ENCODE results near the gene AMN.

The AMN gene

GRCh38 chr14:102929241-102930137 lies 7.0 kb downstream of the AMN start:
- no peak for DNase-seq

GRCh38 chr14:102930138-102930752 lies 7.8 kb downstream of the AMN start:
- no peak for DNase-seq

DNA sequence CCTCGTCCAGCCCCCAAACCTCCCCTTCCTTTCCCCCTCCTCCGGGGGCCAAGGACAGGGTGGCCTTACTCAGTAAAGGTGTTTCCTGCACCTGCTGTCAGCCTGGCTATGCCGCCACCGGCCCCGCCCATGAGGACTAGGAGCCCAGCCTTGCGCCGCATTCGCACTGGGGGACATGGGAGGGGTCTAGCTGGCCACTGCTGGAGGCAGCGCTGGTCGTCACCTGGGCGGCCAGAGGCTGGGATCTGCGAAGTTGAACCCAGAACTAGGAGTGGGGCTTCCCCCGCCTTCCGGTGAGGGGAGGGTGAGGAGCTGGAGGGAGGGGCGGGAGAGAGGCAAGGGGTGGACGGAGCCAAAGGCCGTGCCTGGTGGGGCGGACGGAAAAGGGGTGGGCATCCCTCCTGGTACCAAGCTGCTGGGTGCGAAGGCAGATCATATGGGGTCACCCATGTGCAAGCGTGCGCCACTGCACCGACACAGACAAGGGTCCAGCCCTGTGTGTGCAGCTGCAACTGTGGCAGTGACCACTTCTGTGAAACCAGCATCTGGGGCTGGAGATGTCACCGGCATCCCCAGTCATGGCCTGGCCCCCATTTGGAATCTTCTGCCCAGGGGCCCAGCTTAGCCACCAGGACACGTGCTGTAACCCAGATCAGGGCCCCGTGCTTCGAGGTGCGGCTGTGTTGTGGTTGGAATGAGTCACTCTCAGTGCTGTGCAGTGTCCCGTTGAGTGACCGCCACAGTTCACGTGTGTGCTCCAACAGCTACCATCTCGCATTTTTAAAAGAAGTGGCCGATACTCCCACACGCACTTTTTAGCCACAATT lies 8.5 kb downstream of the AMN start:
- DNase-seq: no peak

- no peak for DNase-seq
These were observed 9.3 kb downstream of the AMN start for GRCh38 chr14:102931580-102932285.

- no peak for DNase-seq
These were observed 10.2 kb downstream of the AMN start for GRCh38 chr14:102932484-102933248.

GRCh38 chr14:102933618-102934231 lies 11.3 kb downstream of the AMN start:
- DNase-seq: no peak

DNA sequence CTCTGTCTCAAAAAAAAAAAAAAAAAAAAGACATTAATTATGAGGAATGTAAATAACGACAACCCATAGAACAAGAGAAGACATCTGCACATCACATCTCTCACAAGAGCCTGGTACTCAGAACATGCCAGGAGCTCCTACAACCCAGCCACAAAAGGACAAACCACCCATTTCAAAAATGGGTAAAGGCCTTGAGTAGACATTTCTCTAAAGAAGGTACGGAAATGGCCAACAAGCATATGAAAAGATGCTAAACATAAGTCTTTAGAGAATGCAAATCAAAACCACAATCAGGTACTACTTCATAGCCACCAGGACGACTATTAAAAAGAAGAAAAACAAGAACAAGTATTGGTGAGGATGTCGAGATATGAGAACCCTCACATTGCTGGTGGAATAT lies 13.3 kb downstream of the AMN start:
- DNase-seq: no peak

DNA sequence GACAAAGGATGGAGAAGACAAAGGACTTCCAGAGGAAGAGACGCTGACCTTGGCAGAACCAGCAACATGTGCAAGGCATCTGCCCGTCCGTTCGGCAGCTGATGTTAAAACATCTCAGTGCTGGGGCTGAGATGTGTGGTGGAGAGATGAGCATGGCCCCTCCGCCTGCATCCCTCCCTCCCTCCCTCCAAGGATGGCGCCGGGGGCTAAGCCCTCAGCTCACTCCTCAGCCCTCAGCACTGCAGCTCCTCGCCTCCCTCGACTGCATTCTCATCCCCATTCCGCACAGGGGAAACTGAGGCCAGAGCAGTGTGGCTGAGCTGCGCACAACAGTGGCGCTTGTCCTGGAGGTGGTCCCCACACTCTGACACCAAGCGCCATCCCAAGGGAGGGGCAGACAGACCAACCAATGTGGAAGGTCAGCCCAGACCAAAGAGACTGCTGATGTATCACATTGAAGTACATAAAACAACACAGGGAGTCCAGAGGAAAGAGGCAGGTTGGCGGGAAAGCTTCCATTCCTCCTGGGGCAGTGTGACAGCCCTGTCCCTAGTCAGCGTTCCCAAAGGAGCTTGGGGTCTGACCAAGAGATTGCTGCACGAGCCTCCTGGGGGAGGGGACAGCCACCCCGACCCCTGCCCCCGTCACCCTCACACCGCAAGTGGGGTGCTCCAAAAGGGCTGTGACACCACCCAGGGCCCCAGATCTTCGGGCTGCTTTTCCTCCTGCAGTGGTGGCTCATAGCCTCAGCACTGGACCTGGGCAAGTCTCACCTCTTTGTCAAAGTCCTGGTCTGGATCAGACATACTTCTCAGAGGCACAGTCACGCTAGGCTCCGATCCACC lies 15.1 kb downstream of the AMN start:
- no peak for DNase-seq

GRCh38 chr14:102938191-102938590 lies 15.7 kb downstream of the AMN start:
- no peak for DNase-seq

DNA sequence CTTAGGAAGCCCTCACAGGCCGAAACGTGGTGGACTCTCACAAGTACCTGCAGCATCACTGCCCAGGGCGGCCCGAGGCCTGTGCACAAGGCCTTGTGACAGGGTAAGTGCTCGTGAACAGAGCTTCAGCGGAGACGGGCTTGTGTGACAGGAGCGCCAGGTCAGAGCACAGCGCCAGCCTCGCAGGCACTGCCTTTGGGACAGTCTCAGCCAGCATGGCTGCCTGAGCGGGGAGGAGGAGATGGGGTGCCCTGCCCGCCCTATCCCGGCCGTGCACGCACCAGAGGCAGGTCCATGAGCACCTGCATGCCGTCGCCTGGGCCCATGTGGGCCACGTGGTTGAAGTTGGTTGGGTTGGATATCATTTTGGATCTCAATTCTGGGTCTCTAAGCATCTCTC lies 16.9 kb downstream of the AMN start:
- DNase-seq: no peak

GRCh38 chr14:102939820-102940561 lies 17.5 kb downstream of the AMN start:
- no peak for DNase-seq

DNA sequence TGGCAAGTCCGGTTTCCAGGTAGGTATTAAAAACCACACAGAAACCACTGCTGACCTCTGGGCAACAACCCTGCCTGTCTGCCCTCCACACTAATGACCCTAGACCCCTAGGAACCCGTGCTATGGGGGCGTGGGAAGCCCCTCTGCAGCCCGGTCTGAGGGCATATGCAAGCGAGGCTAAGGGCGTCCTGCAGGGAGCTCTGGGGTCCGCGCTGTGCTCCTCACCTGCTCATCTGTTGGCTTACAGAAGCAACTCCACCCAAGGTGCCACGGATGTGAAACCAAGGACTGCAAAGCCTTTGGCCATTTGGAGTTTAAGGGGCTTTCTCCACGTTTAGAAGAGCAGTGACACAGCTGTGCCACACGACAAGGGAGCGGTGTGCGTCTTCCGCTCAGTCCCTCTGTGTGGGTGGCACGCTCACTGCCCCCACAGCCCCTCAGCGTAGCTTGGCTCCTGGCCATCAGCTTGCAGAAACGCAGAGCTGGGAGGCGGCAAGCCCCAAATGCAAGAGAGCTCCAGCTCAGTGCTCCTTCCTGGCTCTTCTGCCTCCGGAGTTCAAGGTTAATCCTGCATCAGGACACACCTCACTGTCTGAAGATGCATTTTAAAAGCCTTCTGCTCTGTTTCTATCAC lies 18.4 kb downstream of the AMN start:
- no peak for DNase-seq

DNA sequence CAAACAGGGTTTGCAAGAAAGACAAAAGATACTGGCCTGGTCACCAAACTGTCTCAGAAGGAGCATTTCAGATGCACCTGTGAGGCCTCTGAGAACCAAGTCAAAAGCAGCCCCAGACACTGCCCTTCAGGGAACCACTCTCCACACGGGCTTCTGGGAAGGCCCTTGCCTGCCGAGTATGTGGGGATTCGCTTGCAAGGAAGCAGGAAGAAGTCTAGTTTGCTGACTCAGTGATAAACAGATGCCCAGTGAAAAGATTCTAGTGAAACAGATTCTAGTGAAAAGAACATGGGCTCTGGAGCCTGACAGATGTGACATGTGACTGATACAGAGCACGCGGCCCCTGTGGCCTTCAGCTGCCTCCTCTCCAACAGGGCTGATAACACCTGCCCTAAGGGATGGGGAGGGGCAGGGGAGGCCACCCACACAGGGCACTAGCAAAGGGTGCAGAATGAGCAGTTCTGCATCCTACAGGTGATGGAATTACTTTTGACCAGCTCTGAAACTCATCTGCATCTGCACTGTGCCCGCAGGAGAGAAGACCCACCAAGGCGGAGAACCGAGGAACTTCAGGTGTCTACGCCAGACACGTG lies 19.1 kb downstream of the AMN start:
- DNase-seq: no peak

- no peak for DNase-seq
These were observed 19.6 kb downstream of the AMN start for GRCh38 chr14:102942069-102942468.

DNA sequence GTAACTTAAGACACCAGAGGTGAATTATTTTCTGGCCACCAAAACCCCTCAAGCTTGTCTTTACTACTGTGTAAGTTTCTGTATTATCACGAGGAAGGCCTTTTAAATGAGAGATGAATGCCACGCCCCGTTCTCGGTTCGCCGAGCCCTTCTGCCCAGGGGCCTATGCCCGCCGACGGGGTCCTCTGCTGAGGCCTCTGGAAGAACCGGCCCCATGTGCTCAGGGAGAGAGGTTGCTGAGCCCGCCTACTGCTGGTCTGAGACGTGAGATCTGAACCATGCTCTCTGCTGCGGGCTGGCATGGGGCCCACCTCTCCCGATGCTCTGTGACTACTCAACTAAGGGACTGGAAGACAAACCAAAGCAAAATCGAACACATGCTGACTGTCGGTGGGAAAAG lies 21.0 kb downstream of the AMN start:
- no peak for DNase-seq

DNA sequence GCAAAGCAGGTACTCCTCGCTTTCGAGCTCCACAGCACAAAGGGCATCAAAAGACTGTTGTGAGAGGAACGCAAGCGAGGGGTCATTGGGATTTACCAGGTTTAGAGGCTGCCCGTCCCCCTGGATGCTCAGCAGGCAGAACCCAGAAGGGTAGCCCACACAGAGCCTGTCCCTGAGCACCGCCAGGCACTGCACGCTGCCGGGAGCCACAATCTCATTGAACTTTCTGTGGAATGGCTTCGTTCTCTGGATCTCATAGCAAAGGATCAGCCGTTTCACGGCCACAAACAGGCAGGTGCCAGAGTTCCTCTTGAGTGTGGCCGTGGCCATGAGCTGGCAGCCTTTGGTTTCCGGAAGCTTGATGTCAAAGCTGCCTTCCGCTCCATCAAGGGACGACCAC lies 21.5 kb downstream of the AMN start:
- DNase-seq: no peak

DNA sequence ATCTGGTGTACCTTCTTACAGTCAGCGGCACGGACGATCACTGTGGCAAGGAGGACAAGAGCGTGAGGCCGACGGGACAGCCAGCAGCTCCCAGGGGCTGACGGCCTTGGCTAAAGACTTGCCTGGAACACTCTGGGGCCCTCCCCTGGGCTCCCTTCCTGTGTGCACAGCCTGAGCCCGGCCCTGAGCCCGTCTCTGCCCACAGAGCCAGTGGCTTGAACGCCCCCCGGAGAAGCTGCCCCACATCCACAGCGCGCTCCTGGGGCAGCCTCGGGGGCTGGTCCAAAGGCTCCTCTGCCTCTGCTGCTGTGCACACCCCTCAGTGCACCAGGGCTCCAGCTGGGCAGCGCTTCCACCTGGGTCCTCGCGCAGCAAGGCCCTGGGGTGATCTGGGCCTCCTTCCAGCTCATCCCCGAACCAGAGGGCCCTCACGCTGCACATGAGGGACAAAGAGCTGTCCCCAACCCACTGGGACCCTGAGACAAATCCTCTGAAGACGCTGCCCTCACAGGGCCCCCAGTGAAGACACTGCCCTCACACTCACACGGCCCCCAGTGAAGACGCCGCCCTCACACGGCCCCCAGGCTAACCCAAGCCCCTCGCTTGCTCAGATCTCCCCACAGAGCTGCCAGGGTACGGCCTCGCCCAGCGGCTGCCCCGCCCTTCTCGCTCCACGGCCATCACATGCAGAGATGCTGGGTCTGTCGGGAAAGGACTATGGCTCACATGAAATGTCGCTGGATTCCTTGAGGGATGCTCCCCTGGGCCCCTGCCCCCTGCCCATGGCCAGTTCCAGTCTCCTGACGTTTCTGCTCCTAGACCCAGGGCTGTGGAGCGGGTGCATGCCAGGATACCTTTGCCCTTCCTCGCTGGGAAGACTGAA lies 22.2 kb downstream of the AMN start:
- no peak for DNase-seq
